ENCODE measurements around the gene LMNTD1. TPM values are rescaled to one million over a fixed set of nuclear protein-coding genes. Genes with fewer than 3 reads are reported as not detected.

Gene LMNTD1
- total and polyA plus RNA-seq, 2 of the 4 experiments (the other 2 are of a cell fraction): 1.5 to 4.3 TPM

DNA sequence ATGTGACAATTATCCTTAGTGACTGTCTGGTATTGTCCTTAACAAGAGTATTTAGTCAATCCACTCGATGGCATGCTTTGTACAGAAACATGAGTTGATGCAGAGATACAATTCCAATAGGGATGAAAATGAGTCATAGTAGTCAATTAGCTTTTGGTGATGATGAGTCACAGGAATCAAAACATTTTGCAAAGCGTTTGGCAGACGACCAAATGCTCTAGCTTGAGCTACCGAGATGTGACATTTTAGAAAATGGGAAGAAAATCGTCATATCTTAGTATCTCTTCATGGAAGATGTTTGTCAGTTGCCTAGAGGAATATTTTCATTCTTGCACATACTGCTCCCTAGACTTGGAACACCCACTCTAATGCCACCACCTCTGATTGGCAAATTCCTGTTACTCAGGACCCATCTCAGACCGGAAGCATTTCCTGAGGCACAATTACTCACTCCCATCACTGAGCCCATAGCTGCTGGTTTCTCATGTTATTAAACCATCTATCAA is 95.0 kb downstream of the LMNTD1 start:
- H3K36me3 ChIP-seq (ENCODE audit: control insufficient read depth, insufficient read depth, low read length): no peaks in the 10 kb centered on the region
- CTCF ChIA-PET: interaction anchor here (0.7 to 1.6 kb wide), 3 partner anchors 22 to 76 kb away, joined by 3 to 6 read pairs (median 4); no protein-coding TSS in a partner anchor
- H3K4me1 ChIP-seq (ENCODE audit: control insufficient read depth, insufficient read depth, low read length): no peaks in the 10 kb centered on the region
- POLR2A ChIA-PET (ENCODE audit: unreplicated experiment): interaction anchor here (0.6 kb wide), 1 partner anchor 62 kb away, joined by 3 read pairs; no protein-coding TSS in a partner anchor
- no peak overlapping the region for H4K91ac ChIP-seq (ENCODE audit: insufficient read depth, low read depth, low read length)
- no TSS peak for BruUV-seq (replicated peaks)
- no peak overlapping the region for H3K23ac ChIP-seq (ENCODE audit: low read depth, low read length)
- peak; percentile 97 for DNase-seq
- ATAC-seq (ENCODE audit: low read depth): peak; percentile 94
- H3K79me1 ChIP-seq (ENCODE audit: low read depth in 1 of 2, low read length in 2 of 2): no peaks in the 10 kb centered on the region
- peak overlapping the region; percentile 32; the same call in 1 of the 2 replicates for H2BK20ac ChIP-seq (ENCODE audit: low read depth, low read length)
- H3K27ac ChIP-seq (ENCODE audit: insufficient read depth, low read length): no peak overlapping the region
- H3K9me3 ChIP-seq (ENCODE audit: control insufficient read depth, insufficient read depth, low read length): peaks cover 3% of the 10 kb centered on the region; the same call in 1 of the 2 replicates
- peak overlapping the region; percentile 55 for H2BK5ac ChIP-seq (ENCODE audit: low read depth, low read length, poor library complexity, severe bottlenecking)
- H3K4me3 ChIP-seq (ENCODE audit: insufficient read depth, low read depth, low read length): peak overlapping the region; percentile 4; the same call in 1 of the 2 replicates
- H3K14ac ChIP-seq (replicated peaks; ENCODE audit: low read depth, low read length): no peak overlapping the region
- no peak overlapping the region for H2AK5ac ChIP-seq (ENCODE audit: low read depth, low read length)
- peak overlapping the region; percentile 80 for H3K4me2 ChIP-seq (ENCODE audit: low read depth, low read length)
- H4K5ac ChIP-seq (ENCODE audit: low read depth, low read length): no peak overlapping the region
- in situ Hi-C loops (cut with MboI; ENCODE audit: low sequenced_read_pairs): no loop called here
- no peak overlapping the region for H3K9ac ChIP-seq (ENCODE audit: low read depth, low read length)
- no peak overlapping the region for H3K4ac ChIP-seq (ENCODE audit: low read depth, low read length)
- H3K9me1 ChIP-seq (ENCODE audit: insufficient read depth, low read length): no peaks in the 10 kb centered on the region; the same call in 1 of the 2 replicates
- no peak overlapping the region for H2BK15ac ChIP-seq (ENCODE audit: low read depth, low read length)
- WGBS, 2 experiments (ENCODE audit: extremely low coverage in 2 of 2, insufficient read length in 1 of 2): 0% methylated on average over 3 of the region's 6 CpGs; no CpG with 5 or more reads in 1 of the 2 experiments
- 0 out of 2 replicates have a peak overlapping the region, but pooled peaks have one; percentile 31 for H2BK120ac ChIP-seq (ENCODE audit: low read depth, low read length)
- H2AK9ac ChIP-seq (replicated peaks; ENCODE audit: low read depth, low read length, poor library complexity): no peak overlapping the region
- dilution Hi-C loops (cut with HindIII; ENCODE audit: low sequenced_read_pairs, unreplicated experiment): no loop called here
- TF ChIP-seq RCOR1 (IDR thresholded peaks at IDR 0.05; ENCODE audit: insufficient replicate concordance, low read length) (no peak), CHD1 (IDR thresholded peaks at IDR 0.05; ENCODE audit: low read depth, low read length) (no peak), BHLHE40 (IDR thresholded peaks at IDR 0.05; ENCODE audit: low read depth, low read length) (peak; percentile 76), MXI1 (IDR thresholded peaks at IDR 0.05; ENCODE audit: borderline replicate concordance, low read depth, low read length) (no peak), SMC3 (IDR thresholded peaks at IDR 0.05; ENCODE audit: low read depth, low read length) (no peak), POLR2A (IDR thresholded peaks at IDR 0.05; ENCODE audit: low read depth, low read length) (no peak), RFX5 (IDR thresholded peaks at IDR 0.05; ENCODE audit: low read depth, low read length) (no peak), MAFK (IDR thresholded peaks at IDR 0.05; ENCODE audit: low read depth, low read length) (no peak), RAD21 (IDR thresholded peaks at IDR 0.05; ENCODE audit: low read length) (peak; percentile 7; the same call in 1 of the 2 replicates), NFE2L2 (IDR thresholded peaks at IDR 0.05; ENCODE audit: low read depth, low read length) (no peak), MAZ (IDR thresholded peaks at IDR 0.05; ENCODE audit: borderline replicate concordance, low read depth, low read length) (no peak), CEBPB (IDR thresholded peaks at IDR 0.05; ENCODE audit: low read depth, low read length) (peak; percentile 78), FOS (IDR thresholded peaks at IDR 0.05; ENCODE audit: low read depth, low read length) (peak; percentile 99)
- TF ChIP-seq, protein P1, sequence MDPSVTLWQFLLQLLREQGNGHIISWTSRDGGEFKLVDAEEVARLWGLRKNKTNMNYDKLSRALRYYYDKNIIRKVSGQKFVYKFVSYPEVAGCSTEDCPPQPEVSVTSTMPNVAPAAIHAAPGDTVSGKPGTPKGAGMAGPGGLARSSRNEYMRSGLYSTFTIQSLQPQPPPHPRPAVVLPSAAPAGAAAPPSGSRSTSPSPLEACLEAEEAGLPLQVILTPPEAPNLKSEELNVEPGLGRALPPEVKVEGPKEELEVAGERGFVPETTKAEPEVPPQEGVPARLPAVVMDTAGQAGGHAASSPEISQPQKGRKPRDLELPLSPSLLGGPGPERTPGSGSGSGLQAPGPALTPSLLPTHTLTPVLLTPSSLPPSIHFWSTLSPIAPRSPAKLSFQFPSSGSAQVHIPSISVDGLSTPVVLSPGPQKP (IDR thresholded peaks at IDR 0.05; ENCODE audit: borderline replicate concordance, low read depth, low read length): no peak
- TF ChIP-seq, protein P2, sequence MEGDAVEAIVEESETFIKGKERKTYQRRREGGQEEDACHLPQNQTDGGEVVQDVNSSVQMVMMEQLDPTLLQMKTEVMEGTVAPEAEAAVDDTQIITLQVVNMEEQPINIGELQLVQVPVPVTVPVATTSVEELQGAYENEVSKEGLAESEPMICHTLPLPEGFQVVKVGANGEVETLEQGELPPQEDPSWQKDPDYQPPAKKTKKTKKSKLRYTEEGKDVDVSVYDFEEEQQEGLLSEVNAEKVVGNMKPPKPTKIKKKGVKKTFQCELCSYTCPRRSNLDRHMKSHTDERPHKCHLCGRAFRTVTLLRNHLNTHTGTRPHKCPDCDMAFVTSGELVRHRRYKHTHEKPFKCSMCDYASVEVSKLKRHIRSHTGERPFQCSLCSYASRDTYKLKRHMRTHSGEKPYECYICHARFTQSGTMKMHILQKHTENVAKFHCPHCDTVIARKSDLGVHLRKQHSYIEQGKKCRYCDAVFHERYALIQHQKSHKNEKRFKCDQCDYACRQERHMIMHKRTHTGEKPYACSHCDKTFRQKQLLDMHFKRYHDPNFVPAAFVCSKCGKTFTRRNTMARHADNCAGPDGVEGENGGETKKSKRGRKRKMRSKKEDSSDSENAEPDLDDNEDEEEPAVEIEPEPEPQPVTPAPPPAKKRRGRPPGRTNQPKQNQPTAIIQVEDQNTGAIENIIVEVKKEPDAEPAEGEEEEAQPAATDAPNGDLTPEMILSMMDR (conservative IDR thresholded peaks at IDR 0.05; ENCODE audit: low read depth, low read length): no peak
- H2AFZ ChIP-seq (replicated peaks; ENCODE audit: low read length, poor library complexity): no peak overlapping the region
- H4K8ac ChIP-seq (ENCODE audit: low read depth in 2 of 2, low read length in 2 of 2): no peak overlapping the region
- intact Hi-C loops (cut with micrococcal nuclease): no loop called here
- H3K18ac ChIP-seq (ENCODE audit: low read depth, low read length): no peak overlapping the region
- no peaks in the 10 kb centered on the region for H4K20me1 ChIP-seq (ENCODE audit: insufficient read depth, low read length)
- no peak overlapping the region for H3K56ac ChIP-seq (ENCODE audit: extremely low read depth, insufficient read depth, low read length)
- H3K27me3 ChIP-seq (ENCODE audit: control insufficient read depth, insufficient read depth, low read length): no peaks in the 10 kb centered on the region

Data from IMR-90 (cell line).